PC-3 (cell line): ENCODE data around the gene RAB3GAP2.

Experiments
- EZH2 ChIP-seq: fragments of 300-600 bp; sonication (generic); IDR thresholded peaks from one replicate; pipeline ENCODE4 v1.6.1; 2017; ENCODE audit warnings: antibody characterized with exemption, mild to moderate bottlenecking, low read length; ENCODE audit not compliant: unreplicated experiment
- EZH2phosphoT487 ChIP-seq: fragments of 300-600 bp; sonication (generic); IDR thresholded peaks from 2 replicates; pipeline ENCODE4 v1.6.1; 2018; ENCODE audit warnings: mild to moderate bottlenecking, antibody characterized with exemption, low read length, borderline replicate concordance
- TF ChIP-seq, protein P1 (sequence below): fragments of 300-600 bp; sonication (generic); conservative IDR thresholded peaks from 2 replicates; pipeline ENCODE4 v1.5.1; 2017; ENCODE audit warnings: antibody characterized with exemption, low read depth, mild to moderate bottlenecking, low read length

DNA sequence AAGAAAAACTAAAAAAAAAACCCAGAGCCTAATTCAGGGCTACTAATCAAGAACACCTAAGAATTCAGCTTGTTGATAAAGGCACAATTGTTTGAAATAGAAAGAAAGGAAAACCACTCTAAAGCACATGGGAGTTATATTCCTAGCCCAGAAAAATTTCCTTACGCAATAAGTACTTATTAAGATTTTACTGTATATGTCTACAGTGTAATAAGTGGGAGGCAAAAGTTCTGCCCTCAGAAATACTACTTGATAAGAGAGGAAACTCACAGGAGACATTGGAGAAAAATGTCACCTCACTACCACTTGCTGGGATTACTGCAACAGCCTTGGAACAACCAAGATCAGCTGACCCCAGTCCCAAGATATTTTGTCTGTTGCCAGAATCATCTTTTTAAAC lies 112.2 kb downstream of the RAB3GAP2 start:
- TF ChIP-seq, protein P1, sequence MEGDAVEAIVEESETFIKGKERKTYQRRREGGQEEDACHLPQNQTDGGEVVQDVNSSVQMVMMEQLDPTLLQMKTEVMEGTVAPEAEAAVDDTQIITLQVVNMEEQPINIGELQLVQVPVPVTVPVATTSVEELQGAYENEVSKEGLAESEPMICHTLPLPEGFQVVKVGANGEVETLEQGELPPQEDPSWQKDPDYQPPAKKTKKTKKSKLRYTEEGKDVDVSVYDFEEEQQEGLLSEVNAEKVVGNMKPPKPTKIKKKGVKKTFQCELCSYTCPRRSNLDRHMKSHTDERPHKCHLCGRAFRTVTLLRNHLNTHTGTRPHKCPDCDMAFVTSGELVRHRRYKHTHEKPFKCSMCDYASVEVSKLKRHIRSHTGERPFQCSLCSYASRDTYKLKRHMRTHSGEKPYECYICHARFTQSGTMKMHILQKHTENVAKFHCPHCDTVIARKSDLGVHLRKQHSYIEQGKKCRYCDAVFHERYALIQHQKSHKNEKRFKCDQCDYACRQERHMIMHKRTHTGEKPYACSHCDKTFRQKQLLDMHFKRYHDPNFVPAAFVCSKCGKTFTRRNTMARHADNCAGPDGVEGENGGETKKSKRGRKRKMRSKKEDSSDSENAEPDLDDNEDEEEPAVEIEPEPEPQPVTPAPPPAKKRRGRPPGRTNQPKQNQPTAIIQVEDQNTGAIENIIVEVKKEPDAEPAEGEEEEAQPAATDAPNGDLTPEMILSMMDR = no peak
- no peak for TF ChIP-seq EZH2
- no peak for TF ChIP-seq EZH2phosphoT487
